ENCODE results near the gene DGKZ.

DNA sequence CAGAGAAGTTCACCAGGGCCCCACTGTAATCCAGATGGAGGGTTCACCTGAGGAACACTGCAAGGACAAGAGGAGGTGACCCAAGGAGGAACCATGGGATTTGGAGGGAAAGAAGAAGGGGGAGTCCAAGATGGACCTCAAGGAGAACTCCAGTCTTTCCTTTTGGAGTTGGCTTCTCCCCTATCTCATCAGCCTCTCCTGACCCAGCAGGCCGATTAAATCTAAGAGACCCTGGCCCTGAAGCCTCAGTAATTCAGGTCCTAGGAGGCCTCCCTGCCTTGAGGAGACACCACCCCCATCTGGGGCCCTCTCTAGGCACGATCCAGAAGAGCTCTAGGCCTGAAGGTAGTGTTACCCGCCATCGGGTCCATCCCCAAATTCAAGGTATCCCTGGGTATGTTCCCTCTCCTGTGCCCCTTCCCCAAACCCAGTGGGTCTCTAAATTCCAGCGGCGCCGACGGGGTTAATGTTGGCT is 15.1 kb upstream of the DGKZ start:
- TF ChIP-seq, protein P1, sequence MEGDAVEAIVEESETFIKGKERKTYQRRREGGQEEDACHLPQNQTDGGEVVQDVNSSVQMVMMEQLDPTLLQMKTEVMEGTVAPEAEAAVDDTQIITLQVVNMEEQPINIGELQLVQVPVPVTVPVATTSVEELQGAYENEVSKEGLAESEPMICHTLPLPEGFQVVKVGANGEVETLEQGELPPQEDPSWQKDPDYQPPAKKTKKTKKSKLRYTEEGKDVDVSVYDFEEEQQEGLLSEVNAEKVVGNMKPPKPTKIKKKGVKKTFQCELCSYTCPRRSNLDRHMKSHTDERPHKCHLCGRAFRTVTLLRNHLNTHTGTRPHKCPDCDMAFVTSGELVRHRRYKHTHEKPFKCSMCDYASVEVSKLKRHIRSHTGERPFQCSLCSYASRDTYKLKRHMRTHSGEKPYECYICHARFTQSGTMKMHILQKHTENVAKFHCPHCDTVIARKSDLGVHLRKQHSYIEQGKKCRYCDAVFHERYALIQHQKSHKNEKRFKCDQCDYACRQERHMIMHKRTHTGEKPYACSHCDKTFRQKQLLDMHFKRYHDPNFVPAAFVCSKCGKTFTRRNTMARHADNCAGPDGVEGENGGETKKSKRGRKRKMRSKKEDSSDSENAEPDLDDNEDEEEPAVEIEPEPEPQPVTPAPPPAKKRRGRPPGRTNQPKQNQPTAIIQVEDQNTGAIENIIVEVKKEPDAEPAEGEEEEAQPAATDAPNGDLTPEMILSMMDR (IDR thresholded peaks at IDR 0.05) = no peak
- no peak for TF ChIP-seq POLR2AphosphoS5 (IDR thresholded peaks at IDR 0.05)

All from stomach (tissue), 4 donors.